GM12878 (cell line): Measurements from ENCODE around the gene RNF168. TPM values are rescaled to one million over a fixed set of nuclear protein-coding genes. Genes with fewer than 3 reads are reported as not detected.

ENCODE experiments used
- ATF7 ChIP-seq: fragments of 450-650 bp; IDR thresholded peaks from 2 replicates; pipeline ENCODE4 v1.6.1; 2016; ENCODE audit warnings: low read depth, mild to moderate bottlenecking
- BHLHE40 ChIP-seq, 2 experiments: fragments of 450-650 bp in 1 of 2; IDR thresholded peaks; 2 replicates each; pipeline ENCODE4 v1.6.1; 2011 to 2017; ENCODE audit warnings: low read depth in 2 of 2, borderline replicate concordance in 1 of 2, improper control_type of control experiment in 1 of 2, low read length in 1 of 2, mild to moderate bottlenecking in 1 of 2
- DPF2 ChIP-seq: fragments of 450-650 bp; IDR thresholded peaks from 2 replicates; pipeline ENCODE4 v1.6.1; 2017; ENCODE audit warnings: mild to moderate bottlenecking
- FOXM1 ChIP-seq: IDR thresholded peaks from 2 replicates; pipeline ENCODE4 v1.6.1; 2012; ENCODE audit warnings: low read depth, mild to moderate bottlenecking, inconsistent platforms, low read length, moderate library complexity
- MTA2 ChIP-seq: fragments of 450-650 bp; IDR thresholded peaks from 2 replicates; pipeline ENCODE4 v1.6.1; 2016; ENCODE audit warnings: low read depth, mild to moderate bottlenecking, moderate library complexity
- RUNX3 ChIP-seq: IDR thresholded peaks from 2 replicates; pipeline ENCODE4 v1.6.1; 2012; ENCODE audit warnings: low read length, inconsistent platforms
- SMARCA5 ChIP-seq: fragments of 450-650 bp; IDR thresholded peaks from 2 replicates; pipeline ENCODE4 v1.6.1; 2017; ENCODE audit warnings: mild to moderate bottlenecking
- YY1 ChIP-seq: IDR thresholded peaks from 2 replicates; pipeline ENCODE4 v1.6.1; 2011; ENCODE audit warnings: low read depth, mild to moderate bottlenecking, low read length
- ZNF217 ChIP-seq: fragments of 450-650 bp; IDR thresholded peaks from 2 replicates; pipeline ENCODE4 v1.6.1; 2017; ENCODE audit warnings: antibody characterized with exemption, mild to moderate bottlenecking
- ZNF24 ChIP-seq: fragments of 450-650 bp; IDR thresholded peaks from 2 replicates; pipeline ENCODE4 v1.6.1; 2017; ENCODE audit warnings: antibody characterized with exemption, mild to moderate bottlenecking
- ZNF384 ChIP-seq: IDR thresholded peaks from 2 replicates; pipeline ENCODE4 v1.6.1; 2012; ENCODE audit warnings: low read depth, mild to moderate bottlenecking, low read length, improper control_type of control experiment, borderline replicate concordance
- ZNF687 ChIP-seq: fragments of 450-650 bp; IDR thresholded peaks from 2 replicates; pipeline ENCODE4 v1.6.1; 2017; ENCODE audit warnings: mild to moderate bottlenecking, moderate library complexity
- polyA plus RNA-seq, 11 experiments: library from polyadenylated mRNA; depleted of rRNA in 4 of 11; unstranded in 6 of 11; stranded (reverse) in 5 of 11; fragments of >200 nt; fragmentation: Nextera tagmentation in 4 of 11; fragmentation: Illumina TruSeq in 1 of 11; extraction: Ambion mirVana in 4 of 11; extraction: Trizol in 1 of 11; gene quantifications; 1 replicate in 1 of 11; 2 replicates in 10 of 11; pipeline versions ENCODE4 v1.2.1 to v1.2.3, GENCODE V29; 2011 to 2016; ENCODE audit warnings: inconsistent platforms in 2 of 11, missing spikeins in 2 of 11, low read depth in 1 of 11
- total RNA-seq, 4 experiments: library from RNA; depleted of rRNA in 3 of 4; stranded (reverse); fragments of >200 nt in 3 of 4; fragmentation: Illumina TruSeq in 1 of 4; extraction: Trizol in 1 of 4; gene quantifications; 2 replicates each; pipeline versions ENCODE4 v1.2.1 to v1.2.3, GENCODE V29; 2013 to 2021
- TF ChIP-seq, protein P1 (sequence below): fragments of 450-650 bp; IDR thresholded peaks from 2 replicates; pipeline ENCODE4 v1.6.1; 2016; ENCODE audit warnings: mild to moderate bottlenecking

The RNF168 gene
- total and polyA plus RNA-seq, 10 of the 15 experiments (the other 5 are each of a cell fraction or from before 2014, with no cell fraction given): 12.7 to 47.5 (median 24.8) TPM

DNA sequence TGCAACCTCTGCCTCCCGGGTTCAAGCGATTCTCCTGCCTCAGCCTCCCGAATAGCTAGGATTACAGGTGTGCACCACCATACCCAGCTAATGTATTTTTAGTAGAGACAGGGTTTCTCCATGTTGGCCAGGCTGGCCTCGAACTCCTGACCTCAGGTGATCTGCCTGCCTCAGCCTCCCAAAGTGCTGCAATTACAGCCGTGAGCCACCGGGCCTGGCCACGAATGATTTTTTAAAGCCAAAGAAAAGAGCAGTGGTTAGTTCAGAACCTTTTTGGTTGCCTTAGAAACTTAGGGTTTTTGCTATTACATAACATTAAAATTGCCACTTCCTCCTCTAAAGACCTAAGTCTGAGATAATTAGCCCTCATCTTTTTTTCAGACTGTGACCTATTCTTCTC lies 46.1 kb downstream of the RNF168 start (continued):
- peak; percentile 41; the same call in 1 of the 2 replicates for TF ChIP-seq ZNF687
- peak in 1 of 2 experiments; percentile 31; a peak in 1 of 4 replicates for TF ChIP-seq BHLHE40 (IDR thresholded peaks at IDR 0.05; ENCODE audit: borderline replicate concordance in 1 of 2, low read depth in 2 of 2, low read length in 1 of 2)
- 0 out of 2 replicates have a peak, but pooled peaks have one; percentile 20 for TF ChIP-seq YY1
- peak; percentile 65 for TF ChIP-seq ATF7
- TF ChIP-seq, protein P1, sequence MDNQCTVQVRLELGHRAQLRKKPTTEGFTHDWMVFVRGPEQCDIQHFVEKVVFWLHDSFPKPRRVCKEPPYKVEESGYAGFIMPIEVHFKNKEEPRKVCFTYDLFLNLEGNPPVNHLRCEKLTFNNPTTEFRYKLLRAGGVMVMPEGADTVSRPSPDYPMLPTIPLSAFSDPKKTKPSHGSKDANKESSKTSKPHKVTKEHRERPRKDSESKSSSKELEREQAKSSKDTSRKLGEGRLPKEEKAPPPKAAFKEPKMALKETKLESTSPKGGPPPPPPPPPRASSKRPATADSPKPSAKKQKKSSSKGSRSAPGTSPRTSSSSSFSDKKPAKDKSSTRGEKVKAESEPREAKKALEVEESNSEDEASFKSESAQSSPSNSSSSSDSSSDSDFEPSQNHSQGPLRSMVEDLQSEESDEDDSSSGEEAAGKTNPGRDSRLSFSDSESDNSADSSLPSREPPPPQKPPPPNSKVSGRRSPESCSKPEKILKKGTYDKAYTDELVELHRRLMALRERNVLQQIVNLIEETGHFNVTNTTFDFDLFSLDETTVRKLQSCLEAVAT: peak; percentile 50; the same call in 1 of the 2 replicates
- 0 out of 2 replicates have a peak, but pooled peaks have one; percentile 29 for TF ChIP-seq DPF2
- TF ChIP-seq ZNF384: peak; percentile 44; the same call in 1 of the 2 replicates
- TF ChIP-seq MTA2: peak; percentile 80
- peak; percentile 27; the same call in 1 of the 2 replicates for TF ChIP-seq FOXM1
- peak; percentile 84 for TF ChIP-seq SMARCA5
- peak; percentile 57; the same call in 1 of the 2 replicates for TF ChIP-seq RUNX3
- peak; percentile 56; the same call in 1 of the 2 replicates for TF ChIP-seq ZNF24
- peak; percentile 94 for TF ChIP-seq ZNF217
- TF ChIP-seq, all 136 proteins: peak for 23; not testable (repeated sequence) for 113
